DMS153 (cell line): ENCODE results near the gene KLHDC8B.
A peak's percentile ranks its signal among the peaks of the same experiment; 100 is the strongest.

Source experiments
- DNase-seq: peaks from one replicate; lab custom pipeline; 2025; lab: John Stamatoyannopoulos, UW

The KLHDC8B gene

DNA sequence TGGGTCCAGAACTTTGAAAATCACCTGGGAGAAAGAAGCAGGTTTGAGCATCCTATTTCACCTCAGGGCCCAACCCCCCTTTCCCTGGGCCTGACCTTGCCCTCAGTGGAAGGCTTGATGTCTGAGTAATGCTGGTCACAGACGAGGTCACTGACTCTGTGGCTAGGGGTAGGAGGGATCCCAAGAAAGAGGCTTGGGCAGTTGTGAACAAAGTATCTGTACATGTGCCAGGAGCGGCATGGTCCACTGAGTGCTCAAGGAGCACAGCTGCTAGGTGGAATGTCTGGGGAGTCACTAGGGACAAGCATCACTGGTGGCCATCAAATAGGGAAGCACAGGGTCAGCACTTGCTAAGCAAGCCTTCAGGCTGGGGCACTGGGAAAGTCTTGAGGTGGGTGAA is 12.6 kb upstream of the KLHDC8B start:
- DNase-seq: no peak

DNA sequence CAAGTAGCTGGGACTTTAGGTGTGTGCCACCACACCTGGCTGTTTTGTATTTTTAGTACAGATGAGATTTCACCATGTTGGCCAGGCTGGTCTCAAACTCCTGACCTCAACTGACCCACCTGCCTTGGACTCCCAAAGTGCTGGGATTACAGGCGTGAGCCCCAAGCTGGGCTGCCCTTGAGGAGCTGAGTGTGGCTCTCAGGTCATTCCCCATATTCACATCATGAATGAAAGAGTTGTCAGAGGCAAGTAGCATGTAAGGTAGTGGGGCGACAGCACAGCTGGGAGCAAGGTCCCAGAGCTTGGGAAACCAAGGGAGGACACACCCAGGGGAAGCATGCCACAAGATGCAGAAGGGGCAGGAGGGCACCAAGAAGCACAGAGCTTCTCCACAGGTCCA is 10.2 kb upstream of the KLHDC8B start:
- DNase-seq: no peak

DNA sequence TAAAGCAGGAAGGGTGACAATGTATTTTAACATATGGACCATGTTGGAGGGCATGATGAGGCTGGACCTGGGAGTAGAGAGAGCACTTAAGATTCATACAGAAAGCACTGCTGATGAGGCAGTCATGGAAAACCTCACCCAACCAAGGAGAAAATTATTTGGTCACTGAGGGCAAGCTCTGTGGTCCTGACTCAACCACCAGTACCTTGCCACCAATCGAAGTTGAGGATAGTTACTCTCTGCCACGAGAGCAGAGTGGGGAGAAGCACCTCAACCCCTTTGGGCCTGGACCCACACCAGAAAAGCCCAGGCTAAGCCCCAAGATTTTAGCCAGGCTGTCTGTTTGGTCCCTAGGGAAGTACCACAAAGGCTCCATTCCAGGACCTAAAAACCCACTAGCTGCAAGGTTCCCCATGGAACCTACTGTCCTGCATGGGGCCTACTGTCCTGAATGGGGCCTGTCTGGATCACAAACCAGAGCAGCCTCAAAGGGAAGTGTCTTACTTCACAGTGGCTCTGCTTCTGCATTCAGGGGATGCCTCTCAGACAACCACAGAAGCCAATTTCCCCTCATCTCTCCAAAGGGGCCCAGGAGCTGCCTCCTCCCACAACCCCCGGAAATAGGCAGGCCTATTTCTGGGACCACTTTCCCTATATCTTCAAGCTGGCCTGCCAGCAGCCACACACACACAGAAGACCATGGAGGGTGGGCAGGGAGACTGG is 9.4 kb upstream of the KLHDC8B start:
- DNase-seq: no peak

- no peak for DNase-seq
Measured at GRCh38 chr3:49162751-49163419, 8.5 kb upstream of the KLHDC8B start.

GRCh38 chr3:49163609-49164008 is 7.8 kb upstream of the KLHDC8B start:
- DNase-seq: no peak

DNA sequence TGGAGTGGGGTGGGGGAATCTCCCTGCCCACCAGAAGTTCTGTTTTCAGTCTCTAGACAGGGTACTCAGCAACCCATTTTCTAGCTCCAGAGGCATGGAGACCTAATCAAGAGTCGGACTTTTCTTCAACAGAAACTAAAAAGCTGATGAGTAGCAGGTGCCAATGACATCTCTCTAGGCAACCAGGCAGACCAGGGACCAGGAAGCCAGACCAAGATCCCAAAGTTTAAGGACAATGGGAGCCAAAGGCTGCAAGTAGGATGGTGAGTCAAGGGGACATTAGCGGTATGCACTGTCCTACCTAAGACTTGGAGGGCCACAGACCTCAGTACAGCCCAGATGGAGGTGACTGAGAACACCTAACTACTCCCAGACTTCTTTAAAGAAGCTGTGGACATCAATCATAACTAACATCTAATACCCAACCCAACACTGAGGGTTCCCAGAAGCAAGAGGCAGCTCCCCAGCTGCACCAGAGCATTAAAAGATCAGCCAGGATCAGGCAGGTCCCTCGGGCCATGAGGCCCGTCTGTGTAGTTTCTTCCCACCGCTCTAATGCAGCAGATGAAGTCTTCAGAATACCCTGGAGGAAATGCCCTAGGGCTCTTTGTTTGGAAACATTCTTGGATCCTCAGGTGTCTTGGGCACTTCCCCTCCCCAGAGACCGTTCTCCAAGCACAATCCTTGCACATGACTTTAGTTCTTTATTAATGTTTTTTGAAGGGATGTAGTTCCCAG is 6.2 kb upstream of the KLHDC8B start:
- no peak for DNase-seq

DNA sequence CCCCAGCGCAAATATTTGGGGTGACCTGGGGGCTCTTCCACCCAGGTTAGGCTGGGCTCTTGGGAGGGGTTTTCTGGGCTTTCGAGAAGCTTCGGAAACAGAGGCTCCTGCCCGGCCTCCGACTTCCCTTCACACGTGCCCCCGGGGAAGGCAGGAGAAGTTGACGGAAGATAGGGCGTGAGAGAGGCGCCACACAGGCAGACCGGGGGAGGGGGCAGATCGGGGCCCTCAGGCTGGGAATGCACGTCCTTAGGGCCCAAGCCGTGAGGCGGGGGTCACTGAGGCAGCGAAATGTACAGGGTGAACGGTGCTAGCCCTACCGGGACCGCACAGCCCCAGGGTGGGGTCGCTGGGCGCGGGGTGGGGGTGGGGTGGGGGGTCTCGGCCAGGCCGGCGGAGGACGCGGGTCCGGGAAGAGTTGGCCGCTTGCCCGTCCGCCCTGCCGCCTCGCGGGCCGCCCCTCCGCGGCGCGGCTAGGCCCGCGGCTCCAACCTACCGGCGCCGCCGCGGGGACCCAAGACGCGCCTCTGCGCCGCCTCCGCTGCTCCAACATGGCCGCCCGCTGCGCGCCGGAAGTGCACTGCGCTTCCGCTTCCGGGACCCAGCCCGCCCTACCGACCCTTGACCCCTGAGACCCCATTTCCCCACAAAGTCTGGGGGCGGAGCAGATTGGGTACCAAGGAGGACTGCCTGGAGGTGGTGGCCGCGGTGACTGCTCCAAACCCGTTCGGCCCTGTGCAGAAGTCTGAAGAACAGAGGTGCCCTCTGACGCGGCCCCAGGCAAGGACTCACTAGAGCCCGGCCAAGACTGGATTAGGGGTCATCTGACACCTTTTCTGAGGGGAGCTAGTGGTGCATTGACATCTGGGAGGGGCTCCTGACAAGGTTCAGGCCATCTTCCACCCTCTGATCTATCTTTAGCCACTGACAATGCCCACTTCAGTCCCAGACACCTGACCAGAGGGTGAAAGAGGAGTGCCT is 5.3 kb upstream of the KLHDC8B start, which contains the start of gene CCDC71:
Gene CCDC71, minus strand, starts transcription at position 561 of the 981 bp plus-strand sequence. CDS start 2,123 bp downstream, outside the sequence.
- DNase-seq: peak; percentile 34

- no peak for DNase-seq
Measured at GRCh38 chr3:49166752-49167556, 4.4 kb upstream of the KLHDC8B start.

GRCh38 chr3:49170744-49171118 is 667 bp upstream of the KLHDC8B start:
- DNase-seq: no peak

DNA sequence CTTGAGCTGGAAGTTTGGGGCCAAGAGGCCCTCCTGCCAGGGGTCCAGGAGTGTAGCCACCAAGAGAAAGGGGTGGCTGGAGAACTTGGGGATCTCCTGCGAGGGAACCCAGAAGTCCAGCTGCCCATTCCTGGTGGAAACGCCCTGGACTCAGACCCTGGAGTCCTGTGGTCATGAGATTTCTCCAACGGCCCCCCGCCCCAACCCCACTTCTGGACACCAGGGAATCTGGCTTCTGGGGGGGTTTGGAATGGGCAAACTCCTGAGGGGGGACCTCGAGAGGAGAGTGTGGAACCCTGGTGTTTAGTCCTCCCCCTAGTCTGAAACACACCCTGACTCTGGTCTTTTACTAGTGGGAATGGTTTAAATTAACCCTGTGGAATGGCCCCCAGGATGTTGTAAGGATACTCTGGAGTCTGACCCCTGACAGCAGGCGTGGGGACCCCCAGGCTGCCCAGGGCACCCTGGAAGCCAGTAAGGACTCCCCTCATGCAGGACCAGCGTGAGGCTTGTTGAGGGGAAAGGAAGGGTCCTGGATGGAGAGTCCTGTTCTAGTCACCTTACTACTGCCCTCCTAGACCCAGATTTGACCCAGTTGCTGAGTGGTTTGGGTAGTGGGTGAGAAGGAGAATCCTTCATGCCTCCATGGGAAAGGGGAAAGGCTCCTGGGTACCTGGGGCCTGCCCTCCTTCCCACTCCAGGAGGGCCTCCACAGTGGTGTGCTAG is 540 bp downstream of the KLHDC8B start:
- DNase-seq: no peak

DNA sequence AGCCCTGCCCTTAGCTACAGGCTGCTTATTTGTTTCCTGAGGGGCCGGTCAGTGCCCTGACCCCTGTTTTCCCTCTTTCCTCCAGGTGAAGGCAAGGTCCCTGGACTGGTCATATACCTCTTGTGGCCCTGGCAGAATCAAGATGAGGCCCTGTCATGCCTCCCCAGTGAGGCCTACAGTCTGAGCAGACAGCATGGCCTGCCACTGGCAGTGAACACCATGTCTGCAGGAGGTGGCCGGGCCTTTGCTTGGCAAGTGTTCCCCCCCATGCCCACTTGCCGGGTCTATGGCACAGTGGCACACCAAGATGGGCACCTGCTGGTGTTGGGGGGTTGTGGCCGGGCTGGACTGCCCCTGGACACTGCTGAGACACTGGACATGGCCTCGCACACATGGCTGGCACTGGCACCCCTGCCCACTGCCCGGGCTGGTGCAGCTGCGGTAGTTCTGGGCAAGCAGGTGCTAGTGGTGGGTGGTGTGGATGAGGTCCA is 1.2 kb downstream of the KLHDC8B start:
- no peak for DNase-seq

- DNase-seq: peak; percentile 66
Measured at GRCh38 chr3:49173116-49173791, 1.9 kb downstream of the KLHDC8B start.

- no peak for DNase-seq
Measured at GRCh38 chr3:49173792-49174170, 2.4 kb downstream of the KLHDC8B start.

GRCh38 chr3:49174397-49174985 is 3.1 kb downstream of the KLHDC8B start:
- no peak for DNase-seq

DNA sequence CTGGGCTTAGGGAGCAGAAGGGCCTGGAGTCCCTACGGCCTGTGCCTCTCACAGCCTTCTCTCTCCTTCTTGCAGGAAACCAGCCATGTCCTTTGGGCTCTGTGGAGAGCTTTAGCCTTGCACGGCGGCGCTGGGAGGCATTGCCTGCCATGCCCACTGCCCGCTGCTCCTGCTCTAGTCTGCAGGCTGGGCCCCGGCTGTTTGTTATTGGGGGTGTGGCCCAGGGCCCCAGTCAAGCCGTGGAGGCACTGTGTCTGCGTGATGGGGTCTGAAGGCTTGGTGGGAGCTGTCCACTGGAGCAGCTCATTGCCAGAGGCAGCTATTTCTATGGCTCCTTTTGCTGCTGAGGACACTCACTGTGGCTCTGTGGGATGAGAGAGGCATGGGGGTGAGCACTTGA is 4.1 kb downstream of the KLHDC8B start:
- DNase-seq: no peak

- no peak for DNase-seq
Measured at GRCh38 chr3:49177073-49177472, 5.7 kb downstream of the KLHDC8B start.

DNA sequence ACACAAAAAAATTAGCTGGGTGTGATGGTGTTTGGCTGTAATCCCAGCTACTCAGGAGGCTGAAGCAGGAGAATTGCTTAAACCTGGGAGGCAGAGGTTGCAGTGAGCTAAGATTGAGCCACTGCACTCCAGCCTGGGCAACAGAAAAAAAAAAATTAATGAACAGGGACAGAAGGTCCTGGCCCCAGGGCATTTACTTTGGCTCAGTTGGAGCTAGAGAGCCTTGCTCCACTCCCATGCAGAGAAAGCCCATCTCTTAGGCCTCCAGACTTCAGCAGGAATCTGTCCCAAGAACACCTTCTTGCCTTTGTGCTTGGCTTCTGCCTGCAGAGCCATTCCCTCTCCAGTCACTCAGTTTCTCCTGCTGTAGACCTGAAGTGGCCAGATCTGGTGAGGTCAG is 8.7 kb downstream of the KLHDC8B start:
- no peak for DNase-seq

- DNase-seq: no peak
Measured at GRCh38 chr3:49181351-49181750, 10.0 kb downstream of the KLHDC8B start.

DNA sequence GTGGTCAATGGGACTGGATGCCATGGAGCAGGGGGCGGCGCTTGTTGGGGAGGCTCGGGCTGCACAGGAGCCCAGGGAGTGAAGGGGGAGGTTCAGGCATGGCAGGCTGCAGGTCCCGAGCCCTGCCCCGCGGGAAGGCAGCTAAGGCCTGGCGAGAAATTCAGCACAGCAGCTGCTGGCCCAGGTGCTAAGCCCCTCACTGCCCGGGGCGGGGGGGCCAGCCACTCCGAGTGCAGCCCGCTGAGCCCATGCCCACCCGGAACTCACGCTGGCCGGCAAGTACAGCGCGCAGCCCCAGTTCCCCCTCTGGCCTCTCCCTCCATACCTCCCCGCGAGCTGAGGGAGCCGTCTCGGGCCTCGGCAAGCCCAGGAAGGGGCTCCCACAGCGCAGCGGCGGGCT is 11.3 kb downstream of the KLHDC8B start:
- no peak for DNase-seq
